Esophagus muscularis mucosa (tissue), 4 donors: ENCODE measurements around the gene MTG2. TPM values are rescaled to one million over a fixed set of nuclear protein-coding genes. Genes with fewer than 3 reads are reported as not detected.

Experiments used
- DNase-seq: peaks from one replicate; pipeline ENCODE4 v3.0.0-alpha.2; 2017; ENCODE audit errors: extremely low spot score
- H3K27ac ChIP-seq, 4 donors: fragments of 200-600 bp; sonication (generic); replicated peaks in 1 of 4; 1 replicate in 3 of 4; 2 replicates in 1 of 4; pipeline ENCODE4 v1.5.1; 2016 to 2019; ENCODE audit warnings: mild to moderate bottlenecking in 1 of 4
- H3K27me3 ChIP-seq, 4 donors: fragments of 200-600 bp; sonication (generic); one replicate each; pipeline versions ENCODE4 v1.5.1 to v1.6.0; 2016 to 2019
- H3K36me3 ChIP-seq, 4 donors: fragments of 200-600 bp; sonication (generic); one replicate each; pipeline ENCODE4 v1.5.1; 2016 to 2019
- H3K4me1 ChIP-seq, 4 donors: fragments of 200-600 bp; sonication (generic); one replicate each; pipeline ENCODE4 v1.5.1; 2016 to 2019
- H3K4me3 ChIP-seq, 4 donors: fragments of 200-600 bp; sonication (generic); 1 replicate in 2 of 4; 2 replicates in 2 of 4; pipeline ENCODE4 v1.5.1; 2016 to 2019; ENCODE audit warnings: mild to moderate bottlenecking in 4 of 4, moderate library complexity in 1 of 4
- H3K9me3 ChIP-seq, 4 donors: fragments of 200-600 bp; sonication (generic); 1 replicate in 3 of 4; 2 replicates in 1 of 4; pipeline ENCODE4 v1.5.1; 2016 to 2019
- EP300 ChIP-seq: sonication (generic); formaldehyde crosslinking; IDR thresholded peaks from one replicate; pipeline ENCODE4 v1.6.1; 2017; ENCODE audit warnings: antibody characterized with exemption
- POLR2A ChIP-seq: fragments of 450-650 bp; IDR thresholded peaks from one replicate; pipeline ENCODE4 v1.6.1; 2017; ENCODE audit warnings: antibody characterized with exemption, moderate library complexity, mild to moderate bottlenecking, low read depth
- POLR2AphosphoS5 ChIP-seq, 2 donors: sonication (generic); formaldehyde crosslinking; IDR thresholded peaks; one replicate each; pipeline ENCODE4 v1.6.1; 2017; ENCODE audit warnings: antibody characterized with exemption in 2 of 2
- WGBS: methylation state at CpG from one replicate; pipeline ENCODE4 v1.1.5; 2018; 5-methylcytosine and 5-hydroxymethylcytosine counted together
- intact Hi-C: fragments of 100-400 bp; cut with DNase I; formaldehyde crosslinking; loops from one replicate; pipeline ENCODE4 v1.15.1; 2023
- total RNA-seq, 4 donors: library from RNA; depleted of rRNA; stranded (reverse); fragments of >200 nt; gene quantifications; one replicate each; pipeline versions ENCODE4 v1.1.0 to v1.2.1, GENCODE V29; 2016
- TF ChIP-seq, protein P1 (sequence below), 3 experiments: fragments of 200-600 bp in 2 of 3; fragments of 450-650 bp in 1 of 3; sonication (generic) in 2 of 3; IDR thresholded peaks; one replicate each; pipeline ENCODE4 v1.5.1; 2017 to 2019; ENCODE audit warnings: antibody characterized with exemption in 3 of 3, mild to moderate bottlenecking in 2 of 3, moderate library complexity in 1 of 3

Gene MTG2
- total RNA-seq, 4 donors from 2014 or later, result 21.6 to 26.5 (median 26.0) TPM

GRCh38 chr20:62138204-62138543, 44.7 kb upstream of the MTG2 start:
- H3K27me3 ChIP-seq, result no peaks in the 10 kb centered on the region
- H3K4me1 ChIP-seq, result peaks cover 40 to 59% (median 44%) of the 10 kb centered on the region in 4 donors
- H3K9me3 ChIP-seq, result no peaks in the 10 kb centered on the region
- peaks cover 39 to 77% (median 74%) of the 10 kb centered on the region in 4 donors for H3K36me3 ChIP-seq
- no peak for DNase-seq
- TF ChIP-seq POLR2AphosphoS5 (IDR thresholded peaks at IDR 0.05) (no peak), EP300 (no peak), POLR2A (no peak)
- TF ChIP-seq, protein P1, sequence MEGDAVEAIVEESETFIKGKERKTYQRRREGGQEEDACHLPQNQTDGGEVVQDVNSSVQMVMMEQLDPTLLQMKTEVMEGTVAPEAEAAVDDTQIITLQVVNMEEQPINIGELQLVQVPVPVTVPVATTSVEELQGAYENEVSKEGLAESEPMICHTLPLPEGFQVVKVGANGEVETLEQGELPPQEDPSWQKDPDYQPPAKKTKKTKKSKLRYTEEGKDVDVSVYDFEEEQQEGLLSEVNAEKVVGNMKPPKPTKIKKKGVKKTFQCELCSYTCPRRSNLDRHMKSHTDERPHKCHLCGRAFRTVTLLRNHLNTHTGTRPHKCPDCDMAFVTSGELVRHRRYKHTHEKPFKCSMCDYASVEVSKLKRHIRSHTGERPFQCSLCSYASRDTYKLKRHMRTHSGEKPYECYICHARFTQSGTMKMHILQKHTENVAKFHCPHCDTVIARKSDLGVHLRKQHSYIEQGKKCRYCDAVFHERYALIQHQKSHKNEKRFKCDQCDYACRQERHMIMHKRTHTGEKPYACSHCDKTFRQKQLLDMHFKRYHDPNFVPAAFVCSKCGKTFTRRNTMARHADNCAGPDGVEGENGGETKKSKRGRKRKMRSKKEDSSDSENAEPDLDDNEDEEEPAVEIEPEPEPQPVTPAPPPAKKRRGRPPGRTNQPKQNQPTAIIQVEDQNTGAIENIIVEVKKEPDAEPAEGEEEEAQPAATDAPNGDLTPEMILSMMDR (IDR thresholded peaks at IDR 0.05), result no peak
- no peak overlapping the region for H3K4me3 ChIP-seq
- 74% methylated on average over 11 of the region's 11 CpGs for WGBS
- intact Hi-C loops, result loop anchor here (5.0 kb wide), 3 partner anchors 76 to 126 kb away; no protein-coding TSS in a partner anchor
- peak overlapping the region in 1 of 4 donors; percentile 29 for H3K27ac ChIP-seq

GRCh38 chr20:62138912-62139311, 43.9 kb upstream of the MTG2 start:
- Histone ChIP-seq H3K4me1 (peaks cover 33 to 53% (median 36%) of the 10 kb centered on the region in 4 donors), H3K36me3 (peaks cover 39 to 70% (median 67%) of the 10 kb centered on the region in 4 donors), H3K27ac (peak overlapping the region in 3 of 4 donors; percentile 0 to 16 (median 1)), H3K9me3 (no peaks in the 10 kb centered on the region), H3K4me3 (no peak overlapping the region), H3K27me3 (no peaks in the 10 kb centered on the region)
- DNase-seq, result no peak
- 90% methylated on average over 10 of the region's 10 CpGs for WGBS
- intact Hi-C loops, result loop anchor here (5.0 kb wide), 3 partner anchors 77 to 127 kb away; no protein-coding TSS in a partner anchor
- TF ChIP-seq EP300 (no peak), POLR2AphosphoS5 (IDR thresholded peaks at IDR 0.05) (no peak)

GRCh38 chr20:62139636-62140035, 43.2 kb upstream of the MTG2 start:
- H3K27me3 ChIP-seq, result no peaks in the 10 kb centered on the region
- peaks cover 26 to 49% (median 32%) of the 10 kb centered on the region in 4 donors for H3K4me1 ChIP-seq
- peaks cover 39 to 62% (median 60%) of the 10 kb centered on the region in 4 donors for H3K36me3 ChIP-seq
- DNase-seq, result no peak
- TF ChIP-seq, protein P1 (IDR thresholded peaks at IDR 0.05), result no peak
- TF ChIP-seq POLR2AphosphoS5 (IDR thresholded peaks at IDR 0.05) (no peak), POLR2A (no peak), EP300 (no peak)
- no peaks in the 10 kb centered on the region for H3K9me3 ChIP-seq
- intact Hi-C loops, result loop anchor here (5.0 kb wide), 3 partner anchors 77 to 127 kb away; no protein-coding TSS in a partner anchor
- H3K4me3 ChIP-seq, result no peak overlapping the region
- WGBS, result 94% methylated on average over 11 of the region's 13 CpGs
- peak overlapping the region in 2 of 4 donors; percentile 0 to 12 for H3K27ac ChIP-seq

DNA sequence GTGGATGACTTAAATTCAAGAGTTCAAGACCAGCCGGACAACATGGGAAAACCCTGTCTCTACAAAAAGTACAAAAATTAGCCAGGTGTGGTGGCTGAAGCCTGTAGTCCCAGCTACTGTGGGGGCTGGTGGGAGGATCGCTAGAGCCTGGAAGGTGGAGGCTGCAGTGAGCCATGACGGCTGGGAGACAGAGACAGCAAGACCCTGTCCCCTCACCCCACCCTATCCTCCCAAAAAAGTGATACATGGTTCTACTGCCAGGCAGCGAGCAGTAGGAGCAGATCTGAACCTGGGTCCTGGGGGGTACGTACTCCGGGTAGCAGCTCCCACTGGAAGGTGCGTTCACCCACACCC, 41.8 kb upstream of the MTG2 start:
- peak overlapping the region in 3 of 4 donors; percentile 86 to 94 (median 93) for H3K4me3 ChIP-seq
- no peaks in the 10 kb centered on the region for H3K27me3 ChIP-seq
- peak overlapping the region in 2 of 4 donors; percentile 93 to 97 for H3K27ac ChIP-seq
- DNase-seq, result no peak
- H3K9me3 ChIP-seq, result no peaks in the 10 kb centered on the region
- peaks cover 37 to 49% (median 46%) of the 10 kb centered on the region in 4 donors for H3K36me3 ChIP-seq
- intact Hi-C loops, result no loop called here
- peaks cover 29 to 57% (median 38%) of the 10 kb centered on the region in 4 donors for H3K4me1 ChIP-seq
- 83% methylated on average over 5 of the region's 7 CpGs for WGBS
- TF ChIP-seq EP300 (no peak), POLR2AphosphoS5 (IDR thresholded peaks at IDR 0.05) (no peak), POLR2A (no peak)
- TF ChIP-seq, protein P1 (IDR thresholded peaks at IDR 0.05), result no peak

GRCh38 chr20:62141397-62142251, 41.2 kb upstream of the MTG2 start:
- intact Hi-C loops, result no loop called here
- WGBS, result 22% methylated on average over 10 of the region's 14 CpGs
- Histone ChIP-seq H3K27me3 (no peaks in the 10 kb centered on the region), H3K4me3 (peak overlapping the region; percentile 86 to 98 (median 94)), H3K27ac (peak overlapping the region; percentile 93 to 99 (median 96)), H3K4me1 (peaks cover 33 to 56% (median 42%) of the 10 kb centered on the region in 4 donors), H3K9me3 (no peaks in the 10 kb centered on the region), H3K36me3 (peaks cover 35 to 43% (median 40%) of the 10 kb centered on the region in 4 donors)
- TF ChIP-seq EP300, result no peak
- TF ChIP-seq, protein P1 (IDR thresholded peaks at IDR 0.05), result peak in 2 of 3 experiments; percentile 16 to 22
- TF ChIP-seq POLR2AphosphoS5 (IDR thresholded peaks at IDR 0.05), result peak; percentile 4 to 9
- DNase-seq, result no peak
